HG02870 (cell line): ENCODE measurements around the gene RPS29.
"Not testable (repeated sequence)": the region's sequence is repeated elsewhere in the genome, so short reads cannot be mapped to it uniquely, and the experiment has no call there.

Experiments used
- ATAC-seq: cut with Tn5 transposase; IDR thresholded peaks from one replicate; pipeline ENCODE4 v1.9.1; 2021; ENCODE audit warnings: mild to moderate bottlenecking, moderate library complexity; ENCODE audit not compliant: unreplicated experiment

RPS29 gene

DNA sequence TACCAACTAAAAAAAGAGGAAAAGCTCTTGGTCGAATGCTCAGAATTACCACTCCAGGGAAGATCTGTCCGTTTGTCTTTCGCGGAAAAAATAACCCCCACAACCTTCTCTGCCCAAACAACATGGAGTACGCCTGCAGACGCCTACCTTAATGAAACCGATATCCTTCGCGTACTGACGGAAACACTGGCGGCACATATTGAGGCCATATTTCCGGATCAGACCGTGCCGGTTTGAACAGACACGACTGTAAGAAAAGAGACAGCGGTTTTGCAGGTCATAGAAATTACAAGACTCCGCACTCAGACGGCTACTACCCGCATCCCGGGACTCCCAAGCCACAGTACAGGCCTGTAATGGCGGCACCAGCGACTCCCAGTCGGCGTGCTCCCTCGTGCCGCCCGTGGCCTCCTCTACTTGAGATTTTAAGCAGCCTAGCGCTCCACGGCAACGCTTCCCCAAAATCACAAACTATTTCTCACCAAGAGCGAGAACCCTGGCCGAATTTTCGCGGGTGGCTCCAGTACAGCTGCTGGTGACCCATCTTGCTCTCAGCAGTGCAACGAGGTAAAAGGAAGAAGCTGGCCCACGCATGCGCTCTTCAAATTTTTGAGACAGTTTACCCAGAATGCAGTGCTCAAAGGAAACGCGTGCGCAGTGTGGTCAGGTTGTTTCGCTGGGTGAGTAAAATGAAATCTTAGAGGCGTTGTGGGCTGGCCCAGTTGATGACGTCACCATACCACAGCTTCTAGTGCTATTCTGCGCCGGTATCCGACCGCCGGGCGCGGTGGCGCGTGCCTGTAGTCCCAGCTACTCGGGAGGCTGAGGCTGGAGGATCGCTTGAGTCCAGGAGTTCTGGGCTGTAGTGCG is at the start of gene RPS29:
RPS29 (minus strand) TSS at position 578 of the 870 bp plus-strand sequence; CDS start at position 544, 34 bp downstream.
- ATAC-seq: peak; percentile 84

DNA sequence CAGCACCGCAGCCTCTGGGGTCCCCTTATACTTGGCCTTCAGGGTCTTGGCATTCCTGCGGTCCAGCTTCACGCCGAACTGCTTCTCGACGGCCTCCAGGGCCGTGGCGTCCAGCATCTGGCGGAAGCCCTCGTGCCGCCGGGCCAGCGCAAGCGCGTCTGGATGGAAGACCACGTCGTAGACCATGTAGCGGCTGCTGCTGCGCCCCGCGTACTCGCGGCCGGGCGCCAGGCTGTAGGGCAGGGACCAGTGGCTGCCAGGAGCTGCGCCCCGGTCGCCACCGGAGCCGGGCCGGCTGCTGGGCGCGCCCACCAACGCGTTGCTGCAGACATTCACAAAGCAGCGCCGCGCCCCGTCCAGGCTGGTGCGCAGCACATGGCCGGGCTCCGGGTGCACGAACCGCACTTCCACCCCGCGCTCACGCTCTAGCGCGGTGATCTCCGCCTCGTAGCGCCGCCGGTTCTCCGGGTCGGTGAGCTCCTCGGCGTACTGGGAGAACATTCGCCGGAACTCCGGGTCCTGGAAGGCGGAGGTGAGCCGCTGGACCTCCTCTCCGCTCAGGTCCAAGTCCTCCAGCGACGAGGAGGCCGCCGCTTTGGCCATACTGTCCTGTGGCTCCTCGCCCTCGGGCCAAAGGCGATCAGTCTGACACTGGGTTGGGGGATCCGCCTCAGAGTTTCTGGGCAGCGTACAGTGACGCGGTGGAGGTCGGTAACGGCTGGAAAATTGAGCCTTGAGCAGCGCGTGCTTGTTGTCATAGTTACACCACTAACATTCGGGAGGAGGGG is 48.6 kb upstream of the RPS29 start, which contains the start of gene DNAAF2:
DNAAF2 (minus strand) TSS at position 698 of the 788 bp plus-strand sequence; CDS start at position 603, 95 bp downstream.
- ATAC-seq: peak; percentile 22

DNA sequence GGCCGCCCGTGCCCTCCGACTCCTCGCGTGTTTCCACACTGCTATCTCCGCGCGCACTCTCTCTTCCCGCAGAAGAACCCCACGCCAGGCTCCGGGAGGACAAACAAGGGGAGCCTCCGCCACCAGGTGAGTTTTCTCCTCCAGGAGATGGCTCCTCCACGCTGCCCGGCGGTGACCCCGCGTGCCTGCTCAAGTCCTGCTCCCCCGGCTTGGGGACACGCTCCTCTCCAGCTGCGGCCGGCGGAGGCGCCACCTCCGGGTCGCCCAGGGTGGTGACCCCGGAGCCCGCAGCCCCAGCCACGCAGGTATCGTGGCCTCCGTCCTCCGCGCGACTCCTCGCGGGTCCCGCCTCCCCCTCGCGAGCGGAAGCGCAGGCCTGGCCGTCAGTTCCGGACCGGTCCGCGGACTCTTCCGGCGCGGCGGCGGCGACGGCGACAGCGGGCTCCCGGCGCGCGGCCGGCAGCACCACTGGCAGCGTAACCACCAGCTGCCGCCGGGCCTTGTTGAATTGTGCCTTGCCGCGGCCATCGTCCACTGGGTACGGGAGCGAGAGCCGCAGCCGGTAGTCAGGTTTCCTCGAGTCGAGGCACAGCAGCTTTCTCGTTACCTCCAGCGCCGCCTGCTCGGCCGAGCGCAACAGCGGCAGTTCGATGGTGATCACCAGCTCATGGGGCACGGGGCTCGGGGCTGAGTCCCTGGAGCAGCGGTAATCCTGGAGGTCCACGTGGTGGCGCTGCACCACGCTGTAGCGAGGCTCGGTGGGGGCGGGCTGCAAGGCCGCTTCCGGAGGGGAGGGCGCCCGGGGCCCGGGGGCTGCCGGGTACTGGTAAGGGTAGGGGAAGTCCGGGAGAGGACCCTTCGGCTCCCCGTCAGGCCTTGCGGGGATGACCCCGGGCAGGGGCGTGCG is 47.7 kb upstream of the RPS29 start:
- ATAC-seq: peak; percentile 67

DNA sequence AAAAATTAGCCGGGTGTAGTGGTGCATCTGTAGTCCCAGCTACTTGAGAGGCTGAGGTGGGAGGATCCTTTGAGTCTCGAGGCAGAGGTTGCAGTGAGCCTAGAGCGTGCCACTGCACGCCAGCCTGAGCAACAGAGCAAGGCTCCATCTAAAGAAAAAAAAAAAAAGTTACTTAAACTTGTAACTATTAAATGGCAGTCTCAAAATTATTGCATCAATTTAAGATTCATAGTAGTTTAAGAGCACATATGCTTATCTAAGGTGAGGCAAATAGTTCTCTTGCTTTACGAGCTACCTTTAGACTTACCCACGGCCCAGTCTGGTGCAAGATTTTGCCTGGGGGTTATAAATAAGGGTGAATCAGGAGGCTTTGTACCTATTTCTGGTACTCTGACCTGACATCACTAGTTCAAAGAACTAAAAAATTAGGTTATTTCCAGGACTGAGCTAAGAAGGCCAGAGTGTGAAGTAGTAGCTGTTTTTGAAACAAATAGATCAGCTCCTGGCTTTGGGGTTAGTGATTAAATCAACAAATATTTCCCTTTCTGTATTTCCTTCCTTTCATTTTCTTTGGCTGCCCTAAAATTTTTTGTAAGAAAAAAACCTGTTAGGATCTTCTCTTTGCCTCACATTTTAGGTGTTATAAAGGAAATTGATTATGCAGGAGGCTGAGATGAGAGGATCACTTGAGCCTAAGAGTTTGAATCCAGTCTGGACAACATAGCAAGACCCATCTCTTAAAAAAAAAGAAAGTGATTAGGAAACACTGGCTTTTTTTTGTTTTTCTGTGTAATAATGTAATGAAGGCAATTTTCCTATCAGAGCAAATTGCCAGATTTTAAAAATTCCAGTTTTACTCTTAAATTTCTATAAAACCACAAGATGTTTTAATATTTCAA is 38.0 kb upstream of the RPS29 start:
- no peak for ATAC-seq

DNA sequence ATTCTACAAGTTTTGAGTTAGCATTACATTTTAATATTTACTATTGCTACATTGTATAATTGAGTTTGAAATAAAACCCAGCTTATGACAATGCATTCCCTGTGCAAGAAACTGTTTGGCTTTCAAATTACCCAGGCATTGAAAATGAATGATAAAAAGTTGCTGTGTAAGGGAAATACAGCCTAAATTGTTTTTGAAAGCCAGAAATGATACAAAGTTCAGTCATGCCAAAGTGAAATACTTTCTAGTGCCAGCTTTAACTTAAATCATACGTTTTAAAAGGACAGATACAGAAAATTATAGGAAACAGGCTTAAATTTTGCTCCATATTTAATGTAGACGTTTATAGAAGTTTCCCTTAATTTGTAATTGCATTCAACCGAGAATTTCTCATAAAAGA is 37.2 kb upstream of the RPS29 start:
- no peak for ATAC-seq

DNA sequence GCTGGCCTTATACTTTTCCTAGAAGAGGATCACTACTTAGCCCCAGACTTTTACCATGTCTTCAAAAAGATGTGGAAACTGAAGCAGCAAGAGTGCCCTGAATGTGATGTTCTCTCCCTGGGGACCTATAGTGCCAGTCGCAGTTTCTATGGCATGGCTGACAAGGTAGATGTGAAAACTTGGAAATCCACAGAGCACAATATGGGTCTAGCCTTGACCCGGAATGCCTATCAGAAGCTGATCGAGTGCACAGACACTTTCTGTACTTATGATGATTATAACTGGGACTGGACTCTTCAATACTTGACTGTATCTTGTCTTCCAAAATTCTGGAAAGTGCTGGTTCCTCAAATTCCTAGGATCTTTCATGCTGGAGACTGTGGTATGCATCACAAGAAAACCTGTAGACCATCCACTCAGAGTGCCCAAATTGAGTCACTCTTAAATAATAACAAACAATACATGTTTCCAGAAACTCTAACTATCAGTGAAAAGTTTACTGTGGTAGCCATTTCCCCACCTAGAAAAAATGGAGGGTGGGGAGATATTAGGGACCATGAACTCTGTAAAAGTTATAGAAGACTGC is 35.9 kb upstream of the RPS29 start:
- ATAC-seq: no peak

DNA sequence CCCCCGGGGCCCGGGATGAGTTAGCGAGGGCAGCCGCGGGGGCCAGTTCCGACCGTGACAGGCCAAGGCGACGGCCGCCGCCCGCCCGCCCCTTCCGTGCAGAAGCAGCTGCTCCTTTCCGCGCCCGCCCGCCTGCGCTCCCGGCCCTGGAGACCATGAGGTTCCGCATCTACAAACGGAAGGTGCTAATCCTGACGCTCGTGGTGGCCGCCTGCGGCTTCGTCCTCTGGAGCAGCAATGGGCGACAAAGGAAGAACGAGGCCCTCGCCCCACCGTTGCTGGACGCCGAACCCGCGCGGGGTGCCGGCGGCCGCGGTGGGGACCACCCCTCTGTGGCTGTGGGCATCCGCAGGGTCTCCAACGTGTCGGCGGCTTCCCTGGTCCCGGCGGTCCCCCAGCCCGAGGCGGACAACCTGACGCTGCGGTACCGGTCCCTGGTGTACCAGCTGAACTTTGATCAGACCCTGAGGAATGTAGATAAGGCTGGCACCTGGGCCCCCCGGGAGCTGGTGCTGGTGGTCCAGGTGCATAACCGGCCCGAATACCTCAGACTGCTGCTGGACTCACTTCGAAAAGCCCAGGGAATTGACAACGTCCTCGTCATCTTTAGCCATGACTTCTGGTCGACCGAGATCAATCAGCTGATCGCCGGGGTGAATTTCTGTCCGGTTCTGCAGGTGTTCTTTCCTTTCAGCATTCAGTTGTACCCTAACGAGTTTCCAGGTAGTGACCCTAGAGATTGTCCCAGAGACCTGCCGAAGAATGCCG is 35.1 kb upstream of the RPS29 start:
- peak; percentile 23 for ATAC-seq

DNA sequence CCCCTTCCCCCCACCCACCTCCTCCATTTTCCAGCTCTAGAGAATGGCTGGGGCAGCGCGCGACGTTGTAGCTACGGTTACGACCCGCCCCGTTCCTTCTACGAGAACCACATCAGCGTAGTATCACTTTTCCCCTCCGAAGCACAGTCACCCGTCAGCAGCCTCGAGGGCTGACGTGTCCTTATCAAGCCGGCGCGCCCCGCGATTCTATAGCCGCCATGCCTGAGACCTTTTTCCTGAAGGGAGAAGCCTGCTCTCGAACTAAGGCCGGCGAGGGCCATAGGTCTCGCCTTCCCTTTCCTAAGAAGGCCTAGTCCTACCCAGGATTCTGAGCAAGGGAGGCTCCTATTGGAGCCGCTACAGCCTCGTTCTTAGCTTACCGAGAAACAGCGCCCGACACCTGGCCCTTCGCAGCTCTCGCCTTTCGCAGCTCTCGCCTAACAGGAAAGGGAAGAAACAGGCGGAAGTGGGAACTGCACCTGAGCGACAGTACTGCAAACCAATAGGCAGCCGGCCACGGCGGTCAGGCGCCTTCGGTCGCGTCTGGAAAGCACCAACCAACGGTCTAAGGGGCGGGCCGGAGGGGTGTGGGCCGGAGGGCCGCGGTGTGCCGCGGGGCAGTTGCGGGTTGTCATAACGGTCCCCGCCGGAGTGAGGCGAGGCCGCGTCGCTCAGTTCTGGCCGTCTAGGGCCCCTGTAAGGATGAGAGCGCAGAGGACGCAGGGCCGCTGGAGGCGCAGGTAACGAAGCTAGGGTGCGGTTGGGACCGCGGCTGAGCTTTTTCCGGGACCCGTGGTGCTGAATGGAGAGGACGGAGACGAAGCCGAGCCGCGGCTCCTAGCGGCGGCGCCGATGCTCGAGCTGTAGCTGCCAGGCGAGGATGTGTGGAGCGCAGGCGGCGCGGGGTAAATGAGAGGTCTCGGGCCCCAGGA is 34.3 kb upstream of the RPS29 start, which contains the start of the genes MGAT2 and RPL36AL:
MGAT2 (plus strand) TSS at position 618 of the 932 bp plus-strand sequence. CDS start 470 bp downstream, outside the sequence.
RPL36AL (minus strand) TSS at position 445 of the 932 bp plus-strand sequence. CDS start 1,522 bp downstream, outside the sequence.
- ATAC-seq: peak; percentile 92

DNA sequence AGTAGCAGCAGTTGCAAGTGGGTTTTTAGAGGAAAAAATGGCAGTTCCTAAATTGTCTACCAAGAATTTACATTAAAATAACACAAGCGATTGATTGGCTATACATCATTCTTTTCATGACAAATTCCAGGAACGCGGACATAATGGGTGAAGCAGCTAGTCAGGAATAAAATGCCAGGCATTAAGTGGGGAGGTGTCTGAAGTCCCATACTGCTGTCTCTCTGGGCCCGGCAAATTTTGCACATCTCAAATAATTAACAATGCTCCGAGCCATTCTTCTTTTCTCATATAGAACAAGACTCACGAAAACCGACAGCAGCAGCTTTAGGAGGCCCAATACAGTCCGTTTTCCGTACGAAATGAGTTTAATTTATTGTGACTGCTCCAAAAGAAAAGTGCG is 33.5 kb upstream of the RPS29 start:
- ATAC-seq: no peak

DNA sequence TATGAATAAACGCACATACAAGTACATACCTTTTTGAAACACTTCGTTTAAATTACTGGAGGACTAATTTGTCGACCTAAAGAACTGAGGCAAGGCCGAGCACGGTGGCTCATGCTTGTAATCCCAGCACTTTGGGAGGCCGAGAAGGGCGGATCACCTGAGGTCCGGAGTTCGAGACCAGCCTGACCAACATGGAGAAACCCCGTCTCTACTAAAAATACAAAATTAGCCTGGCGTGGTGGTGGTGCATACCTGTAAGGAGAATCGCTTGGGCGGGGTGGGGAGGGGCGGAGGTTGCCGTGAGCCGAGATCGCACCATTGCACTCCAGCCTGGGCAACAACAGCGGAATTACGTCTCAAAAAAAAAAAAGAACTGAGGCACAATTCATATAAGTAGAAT is 33.1 kb upstream of the RPS29 start:
- not testable (repeated sequence) for ATAC-seq

DNA sequence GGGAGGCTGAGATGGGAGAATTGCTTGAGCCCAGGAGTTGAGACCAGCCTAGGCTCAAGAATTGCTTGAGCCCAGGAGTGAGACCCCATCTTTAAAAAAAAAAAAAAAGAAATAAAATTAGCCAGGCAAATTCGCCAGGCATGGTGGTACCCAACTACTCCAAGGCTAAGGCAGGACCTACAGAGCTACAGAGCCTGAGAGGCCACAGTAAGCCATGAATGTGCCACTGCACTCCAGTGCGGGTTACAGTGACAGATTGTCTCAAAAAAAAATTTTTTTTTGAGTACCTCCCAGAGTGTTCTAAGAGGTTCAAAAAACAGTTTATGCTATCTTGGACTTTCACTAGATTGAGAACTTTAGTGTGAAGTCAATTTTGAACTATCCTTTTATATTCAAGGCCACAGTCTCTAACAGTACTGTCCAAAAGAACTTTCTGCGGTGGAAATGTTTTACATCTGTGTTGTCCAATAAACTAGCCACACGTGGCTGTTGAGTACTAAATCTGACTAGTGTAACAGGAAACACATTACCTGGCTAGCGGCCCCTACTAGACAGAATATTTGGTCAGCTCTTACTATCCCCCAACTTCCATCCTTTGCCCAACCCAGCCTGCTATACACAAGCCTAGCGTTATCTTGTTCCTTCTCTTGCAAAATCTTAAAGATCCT is 31.8 kb upstream of the RPS29 start:
- no peak for ATAC-seq

DNA sequence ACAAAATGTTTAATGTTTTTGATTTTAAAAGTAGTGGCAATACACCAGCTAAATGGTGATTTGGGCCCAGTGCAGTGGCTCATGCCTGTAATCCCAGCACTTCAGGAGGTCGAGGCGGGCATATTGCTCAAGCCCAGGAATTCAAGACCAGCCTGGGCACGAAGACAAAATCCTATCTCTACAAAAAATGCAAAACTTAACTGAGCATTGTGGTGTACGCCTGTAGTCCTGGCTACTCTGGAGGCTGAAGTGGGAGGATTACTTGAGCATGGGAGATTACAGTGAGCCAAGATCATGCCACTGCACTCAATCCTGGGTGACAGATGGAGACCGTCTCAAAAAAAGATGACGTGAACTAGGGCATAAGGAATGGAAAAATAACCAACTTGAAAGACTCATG is 29.6 kb upstream of the RPS29 start:
- no peak for ATAC-seq

DNA sequence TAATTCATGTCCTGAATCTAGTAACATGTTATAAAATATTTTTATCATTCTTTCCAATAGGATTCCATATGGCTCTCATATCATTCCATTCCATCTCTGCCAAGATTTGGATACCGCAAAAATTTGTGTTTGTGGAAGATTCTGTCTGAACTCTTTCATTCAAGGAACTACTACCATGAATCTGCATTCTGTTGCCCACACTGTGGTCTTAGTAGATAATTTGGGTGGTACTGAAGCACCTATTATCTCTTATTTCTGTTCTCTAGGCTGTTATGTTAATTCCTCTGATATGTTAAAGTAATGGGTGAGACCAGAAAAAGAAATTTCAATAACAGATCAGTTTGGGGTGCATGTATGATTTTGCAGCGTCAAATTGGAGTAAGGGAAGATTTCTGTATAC is 28.0 kb upstream of the RPS29 start:
- ATAC-seq: no peak

DNA sequence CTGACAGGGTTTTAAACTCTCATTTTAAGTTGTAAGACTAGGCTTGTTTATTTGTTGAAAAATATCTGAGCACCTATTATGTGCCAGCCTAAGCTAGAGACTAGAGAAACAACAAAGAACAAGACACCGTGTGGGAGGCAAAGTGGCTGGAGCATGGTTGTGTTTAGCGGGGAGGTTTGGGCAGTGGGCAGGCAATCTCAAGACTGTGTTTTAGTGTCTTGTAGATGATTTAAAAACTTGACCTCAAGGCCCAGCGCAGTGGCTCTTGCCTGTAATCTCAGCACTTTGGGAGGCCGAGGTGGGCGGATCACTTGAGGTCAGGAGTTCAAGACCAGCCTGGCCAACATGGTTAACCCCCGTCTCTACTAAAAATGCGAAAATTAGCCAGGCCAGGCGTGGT is 26.5 kb upstream of the RPS29 start:
- ATAC-seq: no peak

DNA sequence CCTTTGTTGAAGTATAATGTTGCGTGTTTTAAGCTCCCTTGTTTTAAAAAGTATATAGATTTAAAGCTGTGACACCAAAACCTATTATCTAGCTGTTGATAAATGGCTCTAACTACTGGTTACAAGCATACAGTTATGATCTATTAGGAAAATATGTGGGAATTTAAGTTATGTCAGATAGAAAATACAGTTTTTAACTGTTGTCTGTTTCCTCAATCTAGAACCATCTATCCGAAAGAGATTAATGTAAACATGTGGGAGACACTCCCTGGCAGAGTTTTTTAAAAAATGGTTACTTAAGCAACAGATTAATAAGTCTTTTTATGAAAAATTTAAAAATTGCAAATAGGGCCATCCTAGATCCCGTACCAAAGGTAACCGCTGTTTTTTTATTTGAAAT is 26.1 kb upstream of the RPS29 start:
- ATAC-seq: no peak

DNA sequence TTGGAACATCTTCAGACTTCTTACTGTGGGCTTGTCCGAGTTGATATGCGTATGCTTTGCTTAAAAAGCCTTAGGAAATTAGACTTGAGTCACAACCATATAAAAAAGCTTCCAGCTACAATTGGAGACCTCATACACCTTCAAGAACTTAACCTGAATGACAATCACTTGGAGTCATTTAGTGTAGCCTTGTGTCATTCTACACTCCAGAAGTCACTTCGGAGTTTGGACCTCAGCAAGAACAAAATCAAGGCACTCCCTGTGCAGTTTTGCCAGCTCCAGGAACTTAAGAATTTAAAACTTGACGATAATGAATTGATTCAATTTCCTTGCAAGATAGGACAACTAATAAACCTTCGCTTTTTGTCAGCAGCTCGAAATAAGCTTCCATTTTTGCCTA is 21.4 kb upstream of the RPS29 start:
- no peak for ATAC-seq
